WERI-Rb-1 (cell line): ENCODE data around the gene RDH8.

Source experiments
- DNase-seq: peaks from one replicate; pipeline ENCODE4 v3.0.0-alpha.2; 2020
- H3K27ac ChIP-seq: fragments of 250-450 bp; sonication (Bioruptor Pico); 2 replicates; pipeline ENCODE4 v1.5.1; 2020; ENCODE audit warnings: mild to moderate bottlenecking, moderate library complexity
- H3K27me3 ChIP-seq: fragments of 250-450 bp; sonication (Bioruptor Pico); 2 replicates; pipeline ENCODE4 v1.5.1; 2021; ENCODE audit warnings: mild to moderate bottlenecking, low read depth, moderate library complexity; ENCODE audit not compliant: insufficient read depth, severe bottlenecking
- H3K36me3 ChIP-seq: fragments of 250-450 bp; sonication (Bioruptor Pico); 2 replicates; pipeline ENCODE4 v1.5.1; 2020; ENCODE audit warnings: mild to moderate bottlenecking, moderate library complexity
- H3K4me3 ChIP-seq: 2 replicates; pipeline ENCODE4 v1.5.1; 2011; ENCODE audit warnings: low read depth, mild to moderate bottlenecking, control low read depth, low read length
- H3K9me3 ChIP-seq: fragments of 250-450 bp; sonication (Bioruptor Pico); 2 replicates; pipeline ENCODE4 v1.5.1; 2021; ENCODE audit warnings: mild to moderate bottlenecking, moderate library complexity; ENCODE audit not compliant: severe bottlenecking
- CTCF ChIP-seq: IDR thresholded peaks from 2 replicates; pipeline ENCODE4 v1.5.1; 2011; ENCODE audit warnings: low read depth, mild to moderate bottlenecking, control low read depth, inconsistent platforms, low read length

Gene RDH8

GRCh38 chr19:10033614-10034013, 20.3 kb downstream of the RDH8 start:
- Histone ChIP-seq H3K36me3 (no peaks in the 10 kb centered on the region), H3K9me3 (no peaks in the 10 kb centered on the region), H3K27me3 (peaks cover 64% of the 10 kb centered on the region), H3K27ac (no peak overlapping the region), H3K4me3 (no peak overlapping the region)
- no peak for DNase-seq
- TF ChIP-seq CTCF: no peak

GRCh38 chr19:10036601-10037071, 23.4 kb downstream of the RDH8 start:
- Histone ChIP-seq H3K36me3 (no peaks in the 10 kb centered on the region), H3K27ac (no peak overlapping the region), H3K27me3 (peaks cover 49% of the 10 kb centered on the region), H3K4me3 (no peak overlapping the region), H3K9me3 (peaks cover 14% of the 10 kb centered on the region)
- DNase-seq: no peak
- TF ChIP-seq CTCF: no peak

GRCh38 chr19:10037367-10037766, 24.1 kb downstream of the RDH8 start:
- no peak for DNase-seq
- Histone ChIP-seq H3K9me3 (peaks cover 21% of the 10 kb centered on the region), H3K4me3 (no peak overlapping the region), H3K27me3 (peaks cover 45% of the 10 kb centered on the region), H3K27ac (no peak overlapping the region), H3K36me3 (no peaks in the 10 kb centered on the region)
- TF ChIP-seq CTCF: no peak

- Histone ChIP-seq H3K36me3 (no peaks in the 10 kb centered on the region), H3K4me3 (no peak overlapping the region), H3K27ac (no peak overlapping the region), H3K9me3 (peaks cover 25% of the 10 kb centered on the region), H3K27me3 (peaks cover 41% of the 10 kb centered on the region)
- DNase-seq: no peak
- TF ChIP-seq CTCF: no peak
These were observed 24.5 kb downstream of the RDH8 start for GRCh38 chr19:10037809-10038208.

GRCh38 chr19:10043286-10043927, 30.1 kb downstream of the RDH8 start:
- H3K27ac ChIP-seq: no peak overlapping the region
- H3K4me3 ChIP-seq: no peak overlapping the region
- no peak for DNase-seq
- H3K9me3 ChIP-seq: peaks cover 55% of the 10 kb centered on the region
- TF ChIP-seq CTCF: no peak
- peaks cover 29% of the 10 kb centered on the region for H3K27me3 ChIP-seq
- no peaks in the 10 kb centered on the region for H3K36me3 ChIP-seq

- Histone ChIP-seq H3K9me3 (peaks cover 55% of the 10 kb centered on the region), H3K27me3 (peaks cover 21% of the 10 kb centered on the region)
- no peak for DNase-seq
These were observed 31.1 kb downstream of the RDH8 start for GRCh38 chr19:10044390-10044789.

More at GRCh38 chr19:10044390-10044789, 31.1 kb downstream of the RDH8 start:
- Histone ChIP-seq H3K4me3 (no peak overlapping the region), H3K27ac (no peak overlapping the region), H3K36me3 (no peaks in the 10 kb centered on the region)
- no peak for TF ChIP-seq CTCF
